Skeletal muscle tissue (tissue), 4 donors: ENCODE results near the gene NSUN3. TPM values are rescaled to one million over a fixed set of nuclear protein-coding genes. Genes with fewer than 3 reads are reported as not detected.

Experiments used
- H3K27ac ChIP-seq: one replicate; pipeline ENCODE4 v1.7.0; 2013; ENCODE audit warnings: mild to moderate bottlenecking, low read depth, low read length, inconsistent platforms
- H3K27me3 ChIP-seq, 3 donors: one replicate each; pipeline ENCODE4 v1.7.0; 2013; ENCODE audit warnings: low read length in 3 of 3; ENCODE audit not compliant: control insufficient read depth in 3 of 3, insufficient read depth in 3 of 3
- H3K36me3 ChIP-seq, 3 donors: one replicate each; pipeline ENCODE4 v1.7.0; 2013; ENCODE audit warnings: low read length in 3 of 3; ENCODE audit not compliant: control insufficient read depth in 3 of 3, insufficient read depth in 3 of 3
- H3K4me1 ChIP-seq, 3 donors: one replicate each; pipeline ENCODE4 v1.7.0; 2013; ENCODE audit warnings: low read length in 3 of 3, mild to moderate bottlenecking in 3 of 3; ENCODE audit not compliant: control insufficient read depth in 3 of 3, insufficient read depth in 3 of 3
- H3K4me3 ChIP-seq, 3 donors: one replicate each; pipeline ENCODE4 v1.7.0; 2013; ENCODE audit warnings: low read length in 3 of 3
- H3K9ac ChIP-seq, 3 donors: one replicate each; pipeline ENCODE4 v1.7.0; 2013; ENCODE audit warnings: low read length in 3 of 3, mild to moderate bottlenecking in 3 of 3, moderate library complexity in 2 of 3, low read depth in 1 of 3
- H3K9me3 ChIP-seq, 3 donors: one replicate each; pipeline ENCODE4 v1.7.0; 2013; ENCODE audit warnings: low read length in 3 of 3; ENCODE audit not compliant: control insufficient read depth in 3 of 3
- total RNA-seq: library from RNA; depleted of rRNA; stranded (reverse); fragments of >200 nt; gene quantifications from one replicate; pipeline ENCODE4 v1.2.3, GENCODE V29; 2014
- donor health status: Osteomylitis.

The NSUN3 gene
- total RNA-seq, 1 donor from 2014 or later, result 17.2 TPM

- H3K4me1 ChIP-seq, result no peaks in the 10 kb centered on the region
- H3K9ac ChIP-seq, result no peak overlapping the region
- H3K27ac ChIP-seq, result no peak overlapping the region
- no peaks in the 10 kb centered on the region for H3K9me3 ChIP-seq
- H3K27me3 ChIP-seq, result no peaks in the 10 kb centered on the region
- no peaks in the 10 kb centered on the region for H3K36me3 ChIP-seq
- no peak overlapping the region for H3K4me3 ChIP-seq
These were observed 84.2 kb downstream of the NSUN3 start for GRCh38 chr3:94147012-94147411.

GRCh38 chr3:94150113-94150512 lies 87.3 kb downstream of the NSUN3 start:
- Histone ChIP-seq H3K27me3 (no peaks in the 10 kb centered on the region), H3K9me3 (no peaks in the 10 kb centered on the region), H3K4me3 (no peak overlapping the region), H3K4me1 (no peaks in the 10 kb centered on the region), H3K9ac (no peak overlapping the region), H3K36me3 (no peaks in the 10 kb centered on the region), H3K27ac (no peak overlapping the region)

- Histone ChIP-seq H3K4me3 (no peak overlapping the region), H3K27me3 (no peaks in the 10 kb centered on the region), H3K36me3 (no peaks in the 10 kb centered on the region), H3K9me3 (no peaks in the 10 kb centered on the region), H3K27ac (no peak overlapping the region), H3K4me1 (no peaks in the 10 kb centered on the region), H3K9ac (no peak overlapping the region)
These were observed 93.8 kb downstream of the NSUN3 start for GRCh38 chr3:94156626-94157025.

GRCh38 chr3:94158512-94158911 lies 95.7 kb downstream of the NSUN3 start:
- H3K27me3 ChIP-seq, result no peaks in the 10 kb centered on the region
- no peaks in the 10 kb centered on the region for H3K4me1 ChIP-seq
- H3K9me3 ChIP-seq, result no peaks in the 10 kb centered on the region
- H3K4me3 ChIP-seq, result no peak overlapping the region
- no peak overlapping the region for H3K27ac ChIP-seq
- H3K36me3 ChIP-seq, result no peaks in the 10 kb centered on the region
- H3K9ac ChIP-seq, result no peak overlapping the region

- no peaks in the 10 kb centered on the region for H3K9me3 ChIP-seq
- no peak overlapping the region for H3K27ac ChIP-seq
- no peak overlapping the region for H3K9ac ChIP-seq
- H3K4me1 ChIP-seq, result no peaks in the 10 kb centered on the region
- H3K36me3 ChIP-seq, result no peaks in the 10 kb centered on the region
- H3K4me3 ChIP-seq, result no peak overlapping the region
- H3K27me3 ChIP-seq, result no peaks in the 10 kb centered on the region
These were observed 96.4 kb downstream of the NSUN3 start for GRCh38 chr3:94159062-94159828.

GRCh38 chr3:94162700-94163099 lies 99.8 kb downstream of the NSUN3 start:
- Histone ChIP-seq H3K9ac (no peak overlapping the region), H3K4me3 (no peak overlapping the region), H3K27ac (no peak overlapping the region), H3K36me3 (no peaks in the 10 kb centered on the region), H3K9me3 (no peaks in the 10 kb centered on the region), H3K27me3 (no peaks in the 10 kb centered on the region), H3K4me1 (no peaks in the 10 kb centered on the region)

GRCh38 chr3:94167346-94167745 lies 104.5 kb downstream of the NSUN3 start:
- no peaks in the 10 kb centered on the region for H3K27me3 ChIP-seq
- no peaks in the 10 kb centered on the region for H3K4me1 ChIP-seq
- no peak overlapping the region for H3K27ac ChIP-seq

GRCh38 chr3:94167796-94168195 lies 104.9 kb downstream of the NSUN3 start:
- H3K27me3 ChIP-seq, result no peaks in the 10 kb centered on the region
- H3K9ac ChIP-seq, result no peak overlapping the region
- no peaks in the 10 kb centered on the region for H3K4me1 ChIP-seq
- H3K27ac ChIP-seq, result no peak overlapping the region
- no peaks in the 10 kb centered on the region for H3K36me3 ChIP-seq
- H3K4me3 ChIP-seq, result no peak overlapping the region
- no peaks in the 10 kb centered on the region for H3K9me3 ChIP-seq

More at GRCh38 chr3:94167346-94167745, 104.5 kb downstream of the NSUN3 start:
- no peaks in the 10 kb centered on the region for H3K9me3 ChIP-seq
- H3K36me3 ChIP-seq, result no peaks in the 10 kb centered on the region
- no peak overlapping the region for H3K9ac ChIP-seq
- no peak overlapping the region for H3K4me3 ChIP-seq

GRCh38 chr3:94171954-94172353 lies 109.1 kb downstream of the NSUN3 start:
- H3K9me3 ChIP-seq, result no peaks in the 10 kb centered on the region
- H3K4me1 ChIP-seq, result no peaks in the 10 kb centered on the region
- no peaks in the 10 kb centered on the region for H3K36me3 ChIP-seq
- no peak overlapping the region for H3K27ac ChIP-seq
- peaks cover 0 to under 1% (median 0%) of the 10 kb centered on the region in 3 donors for H3K27me3 ChIP-seq
- no peak overlapping the region for H3K4me3 ChIP-seq
- no peak overlapping the region for H3K9ac ChIP-seq

- peaks cover 0 to 2% (median 0%) of the 10 kb centered on the region in 3 donors for H3K27me3 ChIP-seq
- H3K9me3 ChIP-seq, result no peaks in the 10 kb centered on the region
These were observed 109.9 kb downstream of the NSUN3 start for GRCh38 chr3:94172695-94173310.

More at GRCh38 chr3:94172695-94173310, 109.9 kb downstream of the NSUN3 start:
- no peak overlapping the region for H3K9ac ChIP-seq
- H3K4me3 ChIP-seq, result no peak overlapping the region
- H3K27ac ChIP-seq, result no peak overlapping the region
- no peaks in the 10 kb centered on the region for H3K36me3 ChIP-seq
- H3K4me1 ChIP-seq, result no peaks in the 10 kb centered on the region
